Measurements from ENCODE around the gene CAV2. TPM values are rescaled to one million over a fixed set of nuclear protein-coding genes. Genes with fewer than 3 reads are reported as not detected.

CAV2 gene
- total RNA-seq, 4 donors from 2014 or later = 125 to 148 (median 129) TPM

DNA sequence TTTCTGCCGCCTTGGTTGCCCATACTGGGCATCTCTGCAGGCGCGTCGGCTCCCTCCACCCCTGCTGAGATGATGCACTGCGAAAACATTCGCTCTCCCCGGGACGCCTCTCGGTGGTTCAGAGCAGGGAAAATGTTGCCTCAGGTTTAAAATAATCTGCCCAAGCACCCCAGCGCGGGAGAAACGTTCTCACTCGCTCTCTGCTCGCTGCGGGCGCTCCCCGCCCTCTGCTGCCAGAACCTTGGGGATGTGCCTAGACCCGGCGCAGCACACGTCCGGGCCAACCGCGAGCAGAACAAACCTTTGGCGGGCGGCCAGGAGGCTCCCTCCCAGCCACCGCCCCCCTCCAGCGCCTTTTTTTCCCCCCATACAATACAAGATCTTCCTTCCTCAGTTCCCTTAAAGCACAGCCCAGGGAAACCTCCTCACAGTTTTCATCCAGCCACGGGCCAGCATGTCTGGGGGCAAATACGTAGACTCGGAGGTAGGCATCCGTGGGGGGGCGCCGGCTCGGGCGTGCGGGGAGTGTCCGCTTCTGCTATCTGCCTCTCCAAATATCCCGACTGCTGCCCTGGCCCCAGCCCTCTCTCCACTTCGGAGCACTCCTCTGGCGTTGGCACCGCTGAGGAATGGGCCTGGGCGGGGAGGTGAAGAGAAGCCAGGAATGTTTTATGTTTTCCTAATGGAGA, 25.2 kb downstream of the CAV2 start, which contains the start of gene CAV1:
TSS of gene CAV1 (plus strand) at position 428 of the 689 bp plus-strand sequence. CDS start at position 455, 27 bp downstream.
- under 1% methylated on average over 22 of the region's 42 CpGs for WGBS
- H3K36me3 ChIP-seq = peaks cover 0 to 23% (median 16%) of the 10 kb centered on the region in 4 donors
- intact Hi-C loops (cut with DNase I) = loop anchor here (2.0 to 10.0 kb wide), 4 partner anchors 63 to 266 kb away; no protein-coding TSS in a partner anchor
- H3K27ac ChIP-seq (replicated peaks in 1 of 4) = peak within 1 kb of the TSS; percentile 91 to 99 (median 96)
- peak within 1 kb of the TSS; percentile 65 to 91 (median 81) for H3K4me3 ChIP-seq
- peaks cover 30 to 56% (median 52%) of the 10 kb centered on the region in 4 donors for H3K4me1 ChIP-seq
- H3K9me3 ChIP-seq = no peaks in the 10 kb centered on the region
- TF ChIP-seq, protein P1, sequence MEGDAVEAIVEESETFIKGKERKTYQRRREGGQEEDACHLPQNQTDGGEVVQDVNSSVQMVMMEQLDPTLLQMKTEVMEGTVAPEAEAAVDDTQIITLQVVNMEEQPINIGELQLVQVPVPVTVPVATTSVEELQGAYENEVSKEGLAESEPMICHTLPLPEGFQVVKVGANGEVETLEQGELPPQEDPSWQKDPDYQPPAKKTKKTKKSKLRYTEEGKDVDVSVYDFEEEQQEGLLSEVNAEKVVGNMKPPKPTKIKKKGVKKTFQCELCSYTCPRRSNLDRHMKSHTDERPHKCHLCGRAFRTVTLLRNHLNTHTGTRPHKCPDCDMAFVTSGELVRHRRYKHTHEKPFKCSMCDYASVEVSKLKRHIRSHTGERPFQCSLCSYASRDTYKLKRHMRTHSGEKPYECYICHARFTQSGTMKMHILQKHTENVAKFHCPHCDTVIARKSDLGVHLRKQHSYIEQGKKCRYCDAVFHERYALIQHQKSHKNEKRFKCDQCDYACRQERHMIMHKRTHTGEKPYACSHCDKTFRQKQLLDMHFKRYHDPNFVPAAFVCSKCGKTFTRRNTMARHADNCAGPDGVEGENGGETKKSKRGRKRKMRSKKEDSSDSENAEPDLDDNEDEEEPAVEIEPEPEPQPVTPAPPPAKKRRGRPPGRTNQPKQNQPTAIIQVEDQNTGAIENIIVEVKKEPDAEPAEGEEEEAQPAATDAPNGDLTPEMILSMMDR (IDR thresholded peaks at IDR 0.05) = peak; percentile 32 to 41 (median 35)
- TF ChIP-seq EP300 (IDR thresholded peaks at IDR 0.05) (no peak), POLR2A (IDR thresholded peaks at IDR 0.05; ENCODE audit: low read depth) (peak; percentile 32), POLR2AphosphoS5 (IDR thresholded peaks at IDR 0.05) (peak; percentile 93 to 96)
- DNase-seq (ENCODE audit: extremely low spot score) = no peak
- no peaks in the 10 kb centered on the region for H3K27me3 ChIP-seq

- Histone ChIP-seq H3K36me3 (peaks cover 0 to 28% (median 17%) of the 10 kb centered on the region in 4 donors), H3K4me1 (peaks cover 33 to 63% (median 58%) of the 10 kb centered on the region in 4 donors), H3K9me3 (no peaks in the 10 kb centered on the region), H3K27me3 (no peaks in the 10 kb centered on the region), H3K27ac (replicated peaks in 1 of 4) (peak overlapping the region; percentile 91 to 99 (median 96)), H3K4me3 (peak overlapping the region; percentile 65 to 91 (median 81))
- under 1% methylated on average over 36 of the region's 36 CpGs for WGBS
- TF ChIP-seq POLR2A (IDR thresholded peaks at IDR 0.05; ENCODE audit: low read depth) (no peak), EP300 (IDR thresholded peaks at IDR 0.05) (no peak)
- TF ChIP-seq, protein P1 (IDR thresholded peaks at IDR 0.05) = peak in 1 of 3 experiments; percentile 32
- intact Hi-C loops (cut with DNase I) = loop anchor here (2.0 to 10.0 kb wide), 4 partner anchors 62 to 267 kb away; no protein-coding TSS in a partner anchor
- DNase-seq (ENCODE audit: extremely low spot score) = no peak
Measured at GRCh38 chr7:116525298-116525912, 25.9 kb downstream of the CAV2 start.

- Histone ChIP-seq H3K9me3 (no peaks in the 10 kb centered on the region), H3K4me3 (peak overlapping the region; percentile 65 to 91 (median 81)), H3K36me3 (peaks cover 0 to 33% (median 17%) of the 10 kb centered on the region in 4 donors), H3K4me1 (peaks cover 33 to 70% (median 66%) of the 10 kb centered on the region in 4 donors), H3K27me3 (no peaks in the 10 kb centered on the region), H3K27ac (replicated peaks in 1 of 4) (peak overlapping the region; percentile 91 to 99 (median 96))
- peak; percentile 92 for DNase-seq (ENCODE audit: extremely low spot score)
- intact Hi-C loops (cut with DNase I) = loop anchor here (2.0 to 10.0 kb wide), 4 partner anchors 61 to 267 kb away; no protein-coding TSS in a partner anchor
- TF ChIP-seq, protein P1 (IDR thresholded peaks at IDR 0.05) = peak; percentile 87 to 93 (median 91)
- TF ChIP-seq POLR2AphosphoS5 (IDR thresholded peaks at IDR 0.05) (peak; percentile 55 to 90), EP300 (IDR thresholded peaks at IDR 0.05) (no peak), POLR2A (IDR thresholded peaks at IDR 0.05; ENCODE audit: low read depth) (peak; percentile 48)
- WGBS = under 1% methylated on average over 63 of the region's 83 CpGs
Measured at GRCh38 chr7:116525913-116526861, 26.6 kb downstream of the CAV2 start.

DNA sequence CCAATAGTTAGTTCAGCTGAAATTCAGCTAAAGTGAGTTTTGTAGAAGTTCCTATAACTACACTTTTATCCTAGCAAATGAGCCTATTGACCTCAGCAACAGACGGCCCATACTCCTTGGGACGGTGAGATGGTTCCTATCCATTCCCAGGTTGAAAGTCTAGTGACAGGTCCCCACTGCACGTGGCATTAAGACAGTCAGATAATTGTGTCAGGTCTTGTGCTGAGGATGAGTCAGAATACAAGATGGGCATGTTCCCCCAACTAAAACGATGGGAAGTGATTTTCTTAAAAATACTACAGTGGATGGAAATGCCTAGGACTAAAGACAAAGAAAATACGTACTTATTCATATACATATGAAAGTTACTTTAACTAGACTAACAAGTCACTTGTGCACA, 27.4 kb downstream of the CAV2 start:
- Histone ChIP-seq H3K4me1 (peaks cover 27 to 76% (median 72%) of the 10 kb centered on the region in 4 donors), H3K27ac (replicated peaks in 1 of 4) (peak overlapping the region; percentile 91 to 99 (median 96)), H3K4me3 (peak overlapping the region; percentile 65 to 91 (median 81)), H3K9me3 (no peaks in the 10 kb centered on the region), H3K27me3 (no peaks in the 10 kb centered on the region), H3K36me3 (peaks cover 2 to 35% (median 17%) of the 10 kb centered on the region in 4 donors)
- no peak for DNase-seq (ENCODE audit: extremely low spot score)
- intact Hi-C loops (cut with DNase I) = loop anchor here (5.0 to 10.0 kb wide), 3 partner anchors 60 to 172 kb away; no protein-coding TSS in a partner anchor
- TF ChIP-seq POLR2A (IDR thresholded peaks at IDR 0.05; ENCODE audit: low read depth) = no peak
- TF ChIP-seq POLR2AphosphoS5 (IDR thresholded peaks at IDR 0.05) = no peak
- no peak for TF ChIP-seq EP300 (IDR thresholded peaks at IDR 0.05)
- TF ChIP-seq, protein P1 (IDR thresholded peaks at IDR 0.05) = no peak
- 34% methylated on average over 5 of the region's 5 CpGs for WGBS

All from esophagus muscularis mucosa (tissue), 4 donors.